Measurements from ENCODE around the gene LAMA2. TPM values are rescaled to one million over a fixed set of nuclear protein-coding genes. Genes with fewer than 3 reads are reported as not detected.
"Not testable (repeated sequence)": the region's sequence is repeated elsewhere in the genome, so short reads cannot be mapped to it uniquely, and the experiment has no call there.

Gene LAMA2
- polyA plus RNA-seq, 3 donors: not detected

GRCh38 chr6:129150507-129150906, 267.6 kb downstream of the LAMA2 start:
- Mint-ChIP-seq H3K27ac (no peak overlapping the region), H3K4me3 (no peak overlapping the region), H3K36me3 (no peaks in the 10 kb centered on the region), H3K4me1 (no peaks in the 10 kb centered on the region), H3K9me3 (peaks cover 0 to 3% (median 0%) of the 10 kb centered on the region in 7 donors), H3K27me3 (ENCODE audit: low read depth in 3 of 3) (no peaks in the 10 kb centered on the region)
- Histone ChIP-seq H3K9ac (ENCODE audit: insufficient read depth, low read length, poor library complexity, severe bottlenecking) (no peak overlapping the region), H3K79me2 (ENCODE audit: insufficient read depth, low read length) (no peaks in the 10 kb centered on the region), H4K20me1 (ENCODE audit: insufficient read depth, low read length) (no peaks in the 10 kb centered on the region), H3K9me3 (replicated peaks in 1 of 2; ENCODE audit: control insufficient read depth in 1 of 2, insufficient read depth in 1 of 2, low read length in 2 of 2) (no peaks in the 10 kb centered on the region), H3K36me3 (replicated peaks in 1 of 2; ENCODE audit: control insufficient read depth in 1 of 2, insufficient read depth in 2 of 2, low read length in 2 of 2) (no peaks in the 10 kb centered on the region), H3K4me3 (replicated peaks in 1 of 3; ENCODE audit: low read depth in 2 of 3, low read length in 3 of 3) (no peak overlapping the region), H2AFZ (ENCODE audit: insufficient read depth, low read depth, low read length, poor library complexity, severe bottlenecking) (no peak overlapping the region), H3K27me3 (ENCODE audit: control insufficient read depth in 2 of 2, insufficient read depth in 2 of 2, low read length in 2 of 2) (no peaks in the 10 kb centered on the region), H3K4me2 (replicated peaks; ENCODE audit: extremely low read depth, low read length, poor library complexity, severe bottlenecking) (no peak overlapping the region), H3K4me1 (ENCODE audit: control insufficient read depth in 1 of 2, insufficient read depth in 2 of 2, low read length in 2 of 2) (no peaks in the 10 kb centered on the region), H3K27ac (ENCODE audit: low read depth in 1 of 2, low read length in 2 of 2) (no peak overlapping the region)
- no CpG with 5 or more reads among the region's 4 CpGs for WGBS (ENCODE audit: insufficient coverage)
- intact Hi-C loops (cut with micrococcal nuclease): no loop called here
- DNase-seq: no peak
- TF ChIP-seq CTCF (IDR thresholded peaks at IDR 0.05): no peak

GRCh38 chr6:129153257-129153656, 270.3 kb downstream of the LAMA2 start:
- Histone ChIP-seq H3K9me3 (replicated peaks in 1 of 2; ENCODE audit: control insufficient read depth in 1 of 2, insufficient read depth in 1 of 2, low read length in 2 of 2) (no peaks in the 10 kb centered on the region), H3K79me2 (ENCODE audit: insufficient read depth, low read length) (no peaks in the 10 kb centered on the region), H3K4me1 (ENCODE audit: control insufficient read depth in 1 of 2, insufficient read depth in 2 of 2, low read length in 2 of 2) (no peaks in the 10 kb centered on the region), H3K4me3 (replicated peaks in 1 of 3; ENCODE audit: low read depth in 2 of 3, low read length in 3 of 3) (no peak overlapping the region), H3K27ac (ENCODE audit: low read depth in 1 of 2, low read length in 2 of 2) (no peak overlapping the region), H2AFZ (ENCODE audit: insufficient read depth, low read depth, low read length, poor library complexity, severe bottlenecking) (no peak overlapping the region), H3K4me2 (replicated peaks; ENCODE audit: extremely low read depth, low read length, poor library complexity, severe bottlenecking) (no peak overlapping the region), H3K36me3 (replicated peaks in 1 of 2; ENCODE audit: control insufficient read depth in 1 of 2, insufficient read depth in 2 of 2, low read length in 2 of 2) (no peaks in the 10 kb centered on the region), H3K9ac (ENCODE audit: insufficient read depth, low read length, poor library complexity, severe bottlenecking) (no peak overlapping the region), H4K20me1 (ENCODE audit: insufficient read depth, low read length) (no peaks in the 10 kb centered on the region), H3K27me3 (ENCODE audit: control insufficient read depth in 2 of 2, insufficient read depth in 2 of 2, low read length in 2 of 2) (no peaks in the 10 kb centered on the region)
- Mint-ChIP-seq H3K4me1 (no peaks in the 10 kb centered on the region), H3K9me3 (peaks cover 0 to 2% (median 0%) of the 10 kb centered on the region in 7 donors), H3K27me3 (ENCODE audit: low read depth in 3 of 3) (no peaks in the 10 kb centered on the region), H3K4me3 (no peak overlapping the region), H3K36me3 (no peaks in the 10 kb centered on the region), H3K27ac (no peak overlapping the region)
- no peak for TF ChIP-seq CTCF (IDR thresholded peaks at IDR 0.05)
- WGBS (ENCODE audit: insufficient coverage): no CpG with 5 or more reads among the region's 4 CpGs
- intact Hi-C loops (cut with micrococcal nuclease): no loop called here
- no peak for DNase-seq

GRCh38 chr6:129159242-129159641, 276.3 kb downstream of the LAMA2 start:
- H3K36me3 ChIP-seq (replicated peaks in 1 of 2; ENCODE audit: control insufficient read depth in 1 of 2, insufficient read depth in 2 of 2, low read length in 2 of 2); intact Hi-C loops (cut with micrococcal nuclease); DNase-seq; H3K27me3 ChIP-seq (ENCODE audit: control insufficient read depth in 2 of 2, insufficient read depth in 2 of 2, low read length in 2 of 2); H3K27ac Mint-ChIP-seq; H3K27ac ChIP-seq (ENCODE audit: low read depth in 1 of 2, low read length in 2 of 2); H3K4me1 Mint-ChIP-seq; H3K9me3 ChIP-seq (replicated peaks in 1 of 2; ENCODE audit: control insufficient read depth in 1 of 2, insufficient read depth in 1 of 2, low read length in 2 of 2); H3K79me2 ChIP-seq (ENCODE audit: insufficient read depth, low read length); H3K4me3 ChIP-seq (replicated peaks in 1 of 3; ENCODE audit: low read depth in 2 of 3, low read length in 3 of 3); H4K20me1 ChIP-seq (ENCODE audit: insufficient read depth, low read length); H3K4me2 ChIP-seq (replicated peaks; ENCODE audit: extremely low read depth, low read length, poor library complexity, severe bottlenecking); H2AFZ ChIP-seq (ENCODE audit: insufficient read depth, low read depth, low read length, poor library complexity, severe bottlenecking); H3K9ac ChIP-seq (ENCODE audit: insufficient read depth, low read length, poor library complexity, severe bottlenecking); H3K4me3 Mint-ChIP-seq; H3K4me1 ChIP-seq (ENCODE audit: control insufficient read depth in 1 of 2, insufficient read depth in 2 of 2, low read length in 2 of 2); H3K27me3 Mint-ChIP-seq (ENCODE audit: low read depth in 3 of 3); H3K36me3 Mint-ChIP-seq; H3K9me3 Mint-ChIP-seq: not testable (repeated sequence)
- 82% methylated on average over 2 of the region's 17 CpGs for WGBS (ENCODE audit: insufficient coverage)
